OCI-LY1 (cell line): Measurements from ENCODE around the gene LANCL3.

Experiments used
- H2AFZ ChIP-seq: fragments of 200-600 bp; sonication (generic), shearing (Covaris generic); 2 replicates; pipeline ENCODE4 v1.6.0; 2014; ENCODE audit warnings: antibody characterized with exemption, mild to moderate bottlenecking, low read length
- H3F3A ChIP-seq: fragments of 200-600 bp; sonication (generic), shearing (Covaris generic); 2 replicates; pipeline ENCODE4 v1.6.0; 2014; ENCODE audit warnings: mild to moderate bottlenecking, antibody characterized with exemption, low read length, moderate library complexity; ENCODE audit not compliant: insufficient read depth
- H3K27ac ChIP-seq: fragments of 200-600 bp; sonication (generic); 2 replicates; pipeline ENCODE4 v1.5.1; 2014; ENCODE audit warnings: low read length, mixed run types, mild to moderate bottlenecking, low read depth; ENCODE audit not compliant: poor library complexity, severe bottlenecking
- H3K27me3 ChIP-seq: fragments of 200-600 bp; sonication (generic); 2 replicates; pipeline ENCODE4 v1.6.0; 2014; ENCODE audit warnings: antibody characterized with exemption, mild to moderate bottlenecking, low read length, moderate library complexity; ENCODE audit not compliant: insufficient read depth
- H3K36me3 ChIP-seq: fragments of 200-600 bp; sonication (generic); 2 replicates; pipeline ENCODE4 v1.6.1; 2014; ENCODE audit warnings: mild to moderate bottlenecking, antibody characterized with exemption, low read length, moderate library complexity, mixed read lengths; ENCODE audit not compliant: insufficient read depth
- H3K4me1 ChIP-seq: fragments of 200-600 bp; sonication (generic); 2 replicates; pipeline ENCODE4 v1.5.1; 2014; ENCODE audit warnings: mild to moderate bottlenecking, low read length, moderate library complexity; ENCODE audit not compliant: insufficient read depth, severe bottlenecking
- H3K4me2 ChIP-seq: fragments of 200-600 bp; sonication (generic), shearing (Covaris generic); 2 replicates; pipeline ENCODE4 v1.6.1; 2014; ENCODE audit warnings: low read length
- H3K4me3 ChIP-seq: fragments of 200-600 bp; sonication (generic); 2 replicates; pipeline ENCODE4 v1.5.1; 2014; ENCODE audit warnings: low read length, low read depth, mild to moderate bottlenecking, mixed read lengths; ENCODE audit not compliant: poor library complexity, severe bottlenecking
- H3K79me2 ChIP-seq: fragments of 200-600 bp; shearing (Covaris generic); 2 replicates; pipeline ENCODE4 v1.6.1; 2016; ENCODE audit warnings: mixed run types, low read length, mixed read lengths; ENCODE audit not compliant: insufficient read depth
- H3K9ac ChIP-seq: fragments of 200-600 bp; sonication (generic), shearing (Covaris generic); 2 replicates; pipeline ENCODE4 v1.6.1; 2014; ENCODE audit warnings: mild to moderate bottlenecking, low read length, mixed read lengths
- H3K9me2 ChIP-seq: fragments of 200-600 bp; sonication (generic), shearing (Covaris generic); 2 replicates; pipeline ENCODE4 v1.6.1; 2014; ENCODE audit warnings: low read depth, mild to moderate bottlenecking, low read length, mixed read lengths
- H3K9me3 ChIP-seq: fragments of 200-600 bp; shearing (Covaris generic); 2 replicates; pipeline ENCODE4 v1.6.1; 2014; ENCODE audit warnings: low read length, mixed read lengths
- H4K20me1 ChIP-seq: fragments of 200-600 bp; sonication (generic), shearing (Covaris generic); 2 replicates; pipeline ENCODE4 v1.6.0; 2016; ENCODE audit warnings: mild to moderate bottlenecking, low read length; ENCODE audit not compliant: insufficient read depth
- EZH2 ChIP-seq: fragments of 200-600 bp; sonication (generic), shearing (Covaris generic); IDR thresholded peaks from 2 replicates; pipeline ENCODE4 v1.8.0; 2017; ENCODE audit warnings: borderline replicate concordance, mixed run types, mild to moderate bottlenecking, antibody characterized with exemption, low read length, moderate library complexity, mixed read lengths
- TF ChIP-seq, protein P1 (sequence below): fragments of 200-600 bp; sonication (generic), shearing (Covaris generic); IDR thresholded peaks from 2 replicates; pipeline ENCODE4 v1.5.1; 2017; ENCODE audit warnings: mild to moderate bottlenecking, antibody characterized with exemption, low read length, moderate library complexity, mixed read lengths

The LANCL3 gene

DNA sequence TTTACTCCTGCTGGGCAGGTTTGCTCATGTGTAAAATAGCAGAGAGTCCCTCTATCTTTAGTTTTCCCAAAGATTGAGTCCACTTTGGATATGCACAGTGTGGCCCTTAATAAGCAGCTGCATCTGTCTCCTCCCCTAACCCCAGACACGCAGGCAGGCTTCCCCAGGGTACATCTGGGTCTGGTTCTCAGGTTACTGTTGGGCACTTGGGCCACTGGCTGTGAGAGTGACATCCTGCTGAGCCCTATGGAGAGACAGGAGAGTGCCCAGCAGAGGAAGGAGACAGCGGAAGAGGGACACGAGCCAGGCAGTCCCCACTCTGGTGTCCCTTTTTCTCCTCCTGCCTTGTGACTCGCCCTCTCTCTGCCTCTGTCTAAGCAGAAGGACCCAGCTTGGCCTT is 130.1 kb downstream of the LANCL3 start:
- no peaks in the 10 kb centered on the region for H3K79me2 ChIP-seq
- TF ChIP-seq EZH2: no peak
- TF ChIP-seq, protein P1, sequence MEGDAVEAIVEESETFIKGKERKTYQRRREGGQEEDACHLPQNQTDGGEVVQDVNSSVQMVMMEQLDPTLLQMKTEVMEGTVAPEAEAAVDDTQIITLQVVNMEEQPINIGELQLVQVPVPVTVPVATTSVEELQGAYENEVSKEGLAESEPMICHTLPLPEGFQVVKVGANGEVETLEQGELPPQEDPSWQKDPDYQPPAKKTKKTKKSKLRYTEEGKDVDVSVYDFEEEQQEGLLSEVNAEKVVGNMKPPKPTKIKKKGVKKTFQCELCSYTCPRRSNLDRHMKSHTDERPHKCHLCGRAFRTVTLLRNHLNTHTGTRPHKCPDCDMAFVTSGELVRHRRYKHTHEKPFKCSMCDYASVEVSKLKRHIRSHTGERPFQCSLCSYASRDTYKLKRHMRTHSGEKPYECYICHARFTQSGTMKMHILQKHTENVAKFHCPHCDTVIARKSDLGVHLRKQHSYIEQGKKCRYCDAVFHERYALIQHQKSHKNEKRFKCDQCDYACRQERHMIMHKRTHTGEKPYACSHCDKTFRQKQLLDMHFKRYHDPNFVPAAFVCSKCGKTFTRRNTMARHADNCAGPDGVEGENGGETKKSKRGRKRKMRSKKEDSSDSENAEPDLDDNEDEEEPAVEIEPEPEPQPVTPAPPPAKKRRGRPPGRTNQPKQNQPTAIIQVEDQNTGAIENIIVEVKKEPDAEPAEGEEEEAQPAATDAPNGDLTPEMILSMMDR: no peak
- no peak overlapping the region for H3K27ac ChIP-seq
- no peak overlapping the region for H3K9ac ChIP-seq
- no peaks in the 10 kb centered on the region for H3K27me3 ChIP-seq
- no peaks in the 10 kb centered on the region for H3K9me3 ChIP-seq
- no peaks in the 10 kb centered on the region for H3K36me3 ChIP-seq
- H4K20me1 ChIP-seq: no peaks in the 10 kb centered on the region
- no peaks in the 10 kb centered on the region for H3F3A ChIP-seq
- H3K9me2 ChIP-seq: no peaks in the 10 kb centered on the region
- H3K4me2 ChIP-seq: no peak overlapping the region
- H3K4me1 ChIP-seq: no peaks in the 10 kb centered on the region
- H2AFZ ChIP-seq: no peak overlapping the region
- H3K4me3 ChIP-seq: no peak overlapping the region

DNA sequence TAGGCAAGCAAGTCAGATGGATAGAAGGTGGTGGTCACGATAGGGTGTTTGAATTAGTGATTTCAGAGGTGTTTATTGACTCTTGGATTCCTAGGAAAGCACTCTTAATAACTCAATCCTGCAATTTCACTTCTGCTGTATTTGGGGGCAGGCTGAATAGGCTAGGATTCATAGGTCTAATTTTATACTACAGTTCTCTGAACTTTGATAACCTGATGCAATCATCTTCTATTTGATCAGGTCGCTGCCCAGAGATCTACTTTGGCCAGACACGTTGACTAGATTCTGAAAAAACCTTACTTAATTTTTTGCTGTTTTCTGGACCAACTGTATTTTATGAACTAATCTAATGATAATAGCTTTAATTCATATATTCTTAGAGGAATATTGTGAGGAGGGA is 140.5 kb downstream of the LANCL3 start:
- no peak overlapping the region for H3K9ac ChIP-seq
- H3K79me2 ChIP-seq: no peaks in the 10 kb centered on the region
- no peaks in the 10 kb centered on the region for H3K4me1 ChIP-seq
- no peaks in the 10 kb centered on the region for H3K36me3 ChIP-seq
- no peak overlapping the region for H3K4me2 ChIP-seq
- no peak overlapping the region for H3K4me3 ChIP-seq
- no peaks in the 10 kb centered on the region for H3F3A ChIP-seq
- H2AFZ ChIP-seq: no peak overlapping the region
- H3K27ac ChIP-seq: no peak overlapping the region
- H3K27me3 ChIP-seq: no peaks in the 10 kb centered on the region
- no peaks in the 10 kb centered on the region for H4K20me1 ChIP-seq
- H3K9me2 ChIP-seq: no peaks in the 10 kb centered on the region
- TF ChIP-seq, protein P1: no peak
- TF ChIP-seq EZH2: no peak
- H3K9me3 ChIP-seq: no peaks in the 10 kb centered on the region

DNA sequence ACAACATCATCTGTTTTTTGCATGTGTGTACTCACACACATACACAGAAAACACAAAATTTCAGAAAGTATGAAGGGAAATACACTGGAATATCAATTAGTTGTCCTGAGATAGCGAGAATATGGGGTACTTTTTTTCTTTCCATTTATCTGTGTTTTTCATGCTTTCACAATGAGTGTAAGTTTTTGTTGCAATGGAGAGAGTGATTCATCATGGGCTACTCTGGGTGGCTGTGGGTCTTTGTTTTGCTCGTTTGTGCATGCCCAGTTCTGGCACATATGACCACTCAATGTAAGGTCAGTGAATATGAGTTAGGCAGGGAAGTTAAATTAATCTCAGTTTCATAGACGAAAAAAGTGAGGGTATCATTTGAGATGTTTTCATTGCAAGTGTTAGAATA is 141.0 kb downstream of the LANCL3 start:
- Histone ChIP-seq H3F3A (no peaks in the 10 kb centered on the region), H3K79me2 (no peaks in the 10 kb centered on the region), H3K4me2 (no peak overlapping the region), H3K27ac (no peak overlapping the region), H3K27me3 (no peaks in the 10 kb centered on the region), H3K4me1 (no peaks in the 10 kb centered on the region), H4K20me1 (no peaks in the 10 kb centered on the region), H3K9ac (no peak overlapping the region), H2AFZ (no peak overlapping the region), H3K4me3 (no peak overlapping the region), H3K9me2 (no peaks in the 10 kb centered on the region), H3K36me3 (no peaks in the 10 kb centered on the region), H3K9me3 (no peaks in the 10 kb centered on the region)
- TF ChIP-seq EZH2: no peak
- TF ChIP-seq, protein P1: no peak
